HAP-1 (cell line): ENCODE data around the gene C3orf33.

ENCODE experiments used
- DNase-seq, 2 experiments: peaks; one replicate each; pipeline ENCODE4 v3.0.0-alpha.2; 2016 to 2020; ENCODE audit warnings: low spot score in 2 of 2
- H3K27me3 ChIP-seq: fragments of 250-450 bp; sonication (Bioruptor Pico); 2 replicates; pipeline ENCODE4 v1.5.1; 2020; ENCODE audit warnings: low read depth, mild to moderate bottlenecking, moderate library complexity
- H3K36me3 ChIP-seq: fragments of 250-450 bp; sonication (Bioruptor Pico); replicated peaks from 2 replicates; pipeline ENCODE4 v1.5.1; 2020; ENCODE audit warnings: mild to moderate bottlenecking
- H3K4me1 ChIP-seq: fragments of 250-450 bp; sonication (Bioruptor Pico); 2 replicates; pipeline ENCODE4 v1.5.1; 2020; ENCODE audit warnings: mild to moderate bottlenecking
- H3K4me3 ChIP-seq: fragments of 250-450 bp; sonication (Bioruptor Pico); 2 replicates; pipeline ENCODE4 v1.5.1; 2020; ENCODE audit warnings: mild to moderate bottlenecking, moderate library complexity
- H3K9me3 ChIP-seq: fragments of 250-450 bp; sonication (Bioruptor Pico); 2 replicates; pipeline ENCODE4 v1.5.1; 2020; ENCODE audit warnings: mild to moderate bottlenecking, moderate library complexity
- in situ Hi-C: fragments of 300-500 bp; cut with MboI; formaldehyde crosslinking; loops from 3 replicates; pipeline ENCODE4 v1.14.3; 2020; ENCODE audit warnings: low sequenced_read_pairs, inconsistent platforms, mixed read lengths

The C3orf33 gene

DNA sequence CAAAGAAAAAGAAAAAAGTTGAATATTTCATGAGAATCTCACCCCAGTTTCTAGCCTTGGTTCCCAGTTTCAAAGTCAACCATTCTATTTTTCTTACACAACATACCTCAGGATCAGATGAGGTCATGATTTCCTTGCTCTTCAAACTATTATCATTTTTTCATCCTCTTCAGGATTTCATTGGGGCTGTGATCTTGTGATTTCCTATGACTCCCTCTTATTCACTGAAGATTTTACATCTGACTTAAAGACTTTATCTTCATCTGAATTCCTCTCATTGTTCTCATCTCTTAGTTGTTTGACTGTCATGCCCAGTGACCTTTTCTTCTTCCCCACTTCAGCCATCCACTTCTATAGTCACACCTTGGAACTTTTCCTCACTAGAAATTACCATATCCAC is 3.1 kb upstream of the C3orf33 start:
- H3K27me3 ChIP-seq: no peaks in the 10 kb centered on the region
- no peak for DNase-seq
- in situ Hi-C loops: no loop called here
- H3K4me3 ChIP-seq: no peak overlapping the region
- H3K9me3 ChIP-seq: no peaks in the 10 kb centered on the region
- no peaks in the 10 kb centered on the region for H3K36me3 ChIP-seq
- peaks cover 12% of the 10 kb centered on the region for H3K4me1 ChIP-seq

DNA sequence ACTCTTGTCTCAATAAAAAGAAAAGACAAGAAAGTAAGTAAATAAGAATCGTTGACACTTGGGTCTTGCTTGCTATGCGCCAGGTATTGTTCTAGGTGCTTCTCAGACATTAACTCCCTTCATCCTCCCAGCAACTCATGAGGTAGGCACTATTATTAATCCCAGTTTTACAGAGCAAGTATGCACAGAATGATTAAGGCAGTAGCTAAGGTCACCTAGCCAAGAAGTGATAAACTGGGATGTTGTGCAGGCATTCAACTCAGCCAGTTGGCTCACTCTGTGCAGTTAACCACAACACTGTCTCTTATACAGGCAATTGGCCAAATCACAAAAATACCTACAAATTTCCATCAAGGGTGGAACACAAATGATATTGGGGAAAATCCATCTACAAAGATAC is 1.7 kb upstream of the C3orf33 start:
- peaks cover 12% of the 10 kb centered on the region for H3K4me1 ChIP-seq
- DNase-seq: no peak
- in situ Hi-C loops: no loop called here
- H3K36me3 ChIP-seq: no peaks in the 10 kb centered on the region
- H3K9me3 ChIP-seq: no peaks in the 10 kb centered on the region
- no peak overlapping the region for H3K4me3 ChIP-seq
- H3K27me3 ChIP-seq: no peaks in the 10 kb centered on the region

DNA sequence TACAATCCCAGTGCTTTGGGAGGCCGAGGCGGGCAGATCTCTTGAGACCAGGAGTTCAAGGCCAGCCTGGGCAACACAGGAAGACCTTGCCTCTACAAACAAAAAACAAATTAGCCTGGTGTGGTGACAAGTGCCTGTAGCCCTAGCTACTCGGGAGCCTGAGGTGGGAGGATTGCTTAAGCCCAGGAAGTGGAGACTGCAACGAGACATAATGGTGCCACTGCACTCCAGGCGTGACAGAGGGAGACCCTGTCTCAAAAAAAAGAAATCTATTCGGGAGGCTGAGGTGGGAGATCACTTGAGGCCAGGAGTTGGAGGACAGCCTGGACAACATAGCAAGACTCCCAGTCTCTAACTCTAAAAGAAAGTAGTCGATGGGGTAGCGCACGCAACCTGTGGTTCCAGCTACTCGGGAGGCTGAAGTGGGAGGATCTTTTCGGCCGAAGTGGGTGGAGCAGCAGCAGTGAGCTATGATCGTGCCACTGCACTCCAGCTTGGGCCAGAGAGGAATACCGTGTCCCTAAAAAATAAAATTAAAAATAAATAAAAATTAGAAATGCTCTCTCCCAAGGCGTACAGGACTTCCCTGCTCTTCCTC is 775 bp downstream of the C3orf33 start:
- peak in 1 of 2 experiments; percentile 66 for DNase-seq
- Histone ChIP-seq H3K36me3 (peaks cover 3% of the 10 kb centered on the region; the same call in 1 of the 2 replicates), H3K4me1 (peaks cover 21% of the 10 kb centered on the region), H3K27me3 (no peaks in the 10 kb centered on the region), H3K9me3 (no peaks in the 10 kb centered on the region), H3K4me3 (peak overlapping the region; percentile 71)
- in situ Hi-C loops: no loop called here

DNA sequence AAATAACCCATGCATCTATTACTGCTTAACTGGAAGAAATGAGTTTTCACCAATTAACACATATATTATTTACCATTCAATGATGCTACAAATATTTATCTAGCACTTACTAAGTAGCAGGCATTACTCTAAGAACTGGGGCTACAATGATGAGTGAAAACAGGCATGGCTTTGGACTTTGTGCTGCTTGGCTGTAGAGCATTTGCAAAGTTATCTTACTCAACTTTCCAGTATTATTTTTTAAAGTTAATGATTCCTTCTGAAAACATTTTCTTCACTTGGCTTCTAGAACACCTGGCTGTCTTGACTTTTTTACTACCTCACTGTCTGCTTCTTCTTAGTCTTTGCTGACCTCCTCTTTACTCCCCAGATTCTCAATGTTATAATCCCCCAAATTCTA is 1.8 kb downstream of the C3orf33 start:
- Histone ChIP-seq H3K36me3 (peaks cover 9% of the 10 kb centered on the region), H3K4me3 (no peak overlapping the region), H3K9me3 (no peaks in the 10 kb centered on the region), H3K27me3 (no peaks in the 10 kb centered on the region), H3K4me1 (peaks cover 21% of the 10 kb centered on the region)
- in situ Hi-C loops: no loop called here
- no peak for DNase-seq

DNA sequence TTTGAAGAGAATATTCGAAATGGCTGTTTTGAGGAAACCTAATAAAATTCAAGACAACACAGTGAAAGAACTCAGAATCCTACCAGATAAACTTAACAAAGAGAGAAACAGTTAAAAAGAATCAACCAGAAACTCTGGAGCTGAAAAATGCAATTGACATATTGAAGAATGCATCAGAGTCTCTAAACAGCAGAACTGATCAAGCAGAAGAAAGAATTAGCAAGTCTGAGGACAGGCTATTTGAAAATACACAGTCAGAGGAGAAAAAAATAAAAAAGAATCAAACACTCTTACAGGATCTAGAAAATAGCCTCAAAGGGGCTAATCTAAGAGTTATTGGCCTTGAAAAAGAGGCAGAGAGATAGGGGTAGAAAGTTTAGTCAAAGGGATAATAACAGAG is 13.5 kb downstream of the C3orf33 start:
- in situ Hi-C loops: no loop called here
- Histone ChIP-seq H3K9me3 (no peaks in the 10 kb centered on the region), H3K4me3 (no peak overlapping the region), H3K27me3 (no peaks in the 10 kb centered on the region), H3K36me3 (no peaks in the 10 kb centered on the region; the same call in 1 of the 2 replicates), H3K4me1 (no peaks in the 10 kb centered on the region)
- DNase-seq: no peak

DNA sequence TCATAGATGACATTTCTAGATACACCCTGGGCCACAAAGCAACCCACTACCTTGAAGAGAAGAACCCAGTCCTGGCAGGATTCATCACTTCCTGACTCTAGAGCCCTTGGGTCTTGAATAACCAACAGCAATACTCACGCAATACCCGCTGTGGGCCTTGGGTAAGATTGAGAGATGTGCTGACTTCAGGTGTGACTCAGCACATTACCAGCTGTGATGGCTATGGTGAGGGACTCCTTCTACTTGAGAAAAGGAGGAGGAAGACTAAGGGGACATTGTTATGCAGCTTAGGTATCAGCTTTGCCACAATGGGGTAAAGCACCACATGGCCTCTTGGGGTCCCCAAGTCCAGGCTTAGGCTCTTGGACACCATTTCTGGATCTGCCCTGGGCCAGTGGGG is 14.9 kb downstream of the C3orf33 start:
- DNase-seq: no peak
- Histone ChIP-seq H3K36me3 (no peaks in the 10 kb centered on the region; the same call in 1 of the 2 replicates), H3K27me3 (no peaks in the 10 kb centered on the region), H3K9me3 (no peaks in the 10 kb centered on the region), H3K4me1 (no peaks in the 10 kb centered on the region), H3K4me3 (no peak overlapping the region)
- in situ Hi-C loops: no loop called here

DNA sequence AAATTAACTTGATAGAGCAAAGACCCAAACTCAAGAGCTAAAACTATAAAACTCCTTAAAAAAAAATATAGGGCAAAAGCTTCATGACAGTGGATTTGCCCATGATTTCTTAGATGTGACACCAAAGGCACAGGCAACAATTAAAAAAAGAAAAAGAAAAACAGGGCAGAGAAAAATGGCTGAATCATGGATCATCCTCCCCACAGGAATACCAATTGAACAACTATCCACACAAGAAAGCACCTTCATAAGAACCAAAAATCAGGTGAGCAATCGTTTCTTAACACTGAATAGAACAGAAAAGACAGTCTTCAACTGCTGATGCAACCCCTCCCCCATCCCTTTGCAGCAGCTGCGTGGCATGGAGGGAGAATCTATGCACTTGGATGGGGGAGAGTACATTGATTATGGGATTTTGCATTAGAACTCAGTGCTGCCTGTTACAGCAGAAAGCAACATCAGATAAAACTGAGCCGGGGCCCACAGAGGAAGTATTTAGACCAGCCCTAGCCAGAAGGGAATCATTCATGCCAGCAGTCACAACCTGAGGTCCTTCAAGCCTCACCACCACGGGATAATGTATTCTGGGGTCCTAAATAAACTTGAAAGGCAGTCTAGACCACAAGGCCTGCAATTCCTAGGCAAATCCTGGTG is 15.7 kb downstream of the C3orf33 start:
- in situ Hi-C loops: no loop called here
- no peaks in the 10 kb centered on the region for H3K9me3 ChIP-seq
- H3K36me3 ChIP-seq: no peaks in the 10 kb centered on the region; the same call in 1 of the 2 replicates
- H3K4me1 ChIP-seq: no peaks in the 10 kb centered on the region
- no peak for DNase-seq
- no peaks in the 10 kb centered on the region for H3K27me3 ChIP-seq
- H3K4me3 ChIP-seq: no peak overlapping the region

DNA sequence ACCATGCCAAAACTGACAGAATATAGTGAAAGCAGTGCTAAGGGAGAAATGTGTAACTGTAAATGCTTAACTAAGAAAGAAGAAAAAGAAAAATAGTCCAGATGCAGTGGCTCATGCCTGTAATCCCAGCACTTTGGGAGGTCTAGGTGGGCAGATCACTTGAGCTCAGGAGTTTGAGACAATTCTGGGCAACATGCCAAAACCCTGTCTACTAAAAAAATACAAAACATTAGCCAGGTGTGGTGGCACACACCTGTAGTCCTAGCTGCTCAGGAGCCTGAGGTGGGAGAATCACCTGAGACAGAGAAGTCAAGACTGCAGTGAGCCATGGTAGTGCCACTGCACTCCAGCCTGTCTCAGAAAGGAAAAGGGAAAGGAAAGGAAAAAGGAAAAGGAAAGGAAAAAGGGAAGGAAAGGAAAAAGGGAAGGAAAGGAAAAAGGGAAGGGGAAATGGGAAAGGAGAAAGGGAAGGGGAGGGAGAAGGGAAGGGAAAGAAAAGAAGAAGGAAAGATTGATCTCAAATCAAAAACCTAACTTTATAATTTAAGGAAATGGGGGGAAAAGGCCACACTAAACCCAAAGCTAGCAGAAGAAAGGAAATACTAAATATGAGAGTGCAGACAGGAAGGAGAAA is 20.3 kb downstream of the C3orf33 start:
- Histone ChIP-seq H3K27me3 (no peaks in the 10 kb centered on the region), H3K9me3 (peaks cover 5% of the 10 kb centered on the region; the same call in 1 of the 2 replicates), H3K36me3 (peaks cover 2% of the 10 kb centered on the region), H3K4me3 (no peak overlapping the region), H3K4me1 (no peaks in the 10 kb centered on the region)
- DNase-seq: no peak
- in situ Hi-C loops: no loop called here

DNA sequence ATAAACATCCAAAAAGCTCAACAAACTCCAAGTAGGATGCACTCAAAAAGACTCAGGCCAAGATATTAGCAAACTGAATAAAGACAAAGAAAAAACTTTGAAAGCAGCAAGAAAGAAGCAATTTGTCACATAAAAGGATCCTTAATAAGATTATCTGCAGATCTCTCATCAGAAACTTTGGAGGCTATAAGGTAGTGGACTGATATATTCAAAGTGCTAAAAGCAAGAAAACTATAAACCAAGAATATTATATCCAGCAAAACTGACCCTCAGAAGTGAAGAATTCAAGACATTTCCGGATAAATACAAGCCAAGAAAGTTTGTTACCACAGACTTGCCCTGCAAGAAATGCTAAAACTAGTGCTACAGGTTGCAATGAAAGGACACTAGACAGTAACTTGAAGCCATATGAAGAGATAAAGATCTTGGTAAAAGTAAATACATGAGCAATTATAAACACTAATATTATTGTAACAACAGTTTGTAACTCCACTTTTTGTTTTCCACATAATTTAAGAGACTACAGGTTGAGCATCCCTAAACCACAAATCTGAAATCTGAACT is 23.6 kb downstream of the C3orf33 start:
- no peaks in the 10 kb centered on the region for H3K27me3 ChIP-seq
- H3K9me3 ChIP-seq: peaks cover 5% of the 10 kb centered on the region; the same call in 1 of the 2 replicates
- peaks cover 2% of the 10 kb centered on the region; the same call in 1 of the 2 replicates for H3K36me3 ChIP-seq

DNA sequence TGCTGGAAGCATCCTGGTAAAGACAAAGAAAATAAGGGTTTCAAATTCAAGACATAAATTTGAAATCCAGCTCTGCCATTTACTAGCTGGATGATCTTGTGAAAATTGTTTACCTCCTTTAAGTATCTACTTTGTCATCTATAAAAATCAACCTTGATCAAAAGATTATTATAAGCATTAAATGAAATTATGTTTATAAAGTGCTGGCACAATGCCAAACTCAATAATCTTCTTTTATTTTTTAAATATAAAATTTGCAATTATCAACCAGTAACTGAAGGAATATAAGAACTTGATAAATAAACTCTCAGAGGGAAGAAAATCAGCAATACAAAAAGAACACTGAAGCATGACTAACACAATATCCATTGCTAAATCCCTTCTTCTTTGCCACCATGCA is 25.8 kb downstream of the C3orf33 start:
- in situ Hi-C loops: no loop called here
- Histone ChIP-seq H3K27me3 (no peaks in the 10 kb centered on the region), H3K4me3 (no peak overlapping the region), H3K36me3 (peaks cover 2% of the 10 kb centered on the region; the same call in 1 of the 2 replicates), H3K9me3 (peaks cover 5% of the 10 kb centered on the region; the same call in 1 of the 2 replicates), H3K4me1 (peaks cover 2% of the 10 kb centered on the region; the same call in 1 of the 2 replicates)
- DNase-seq: no peak

More for the DNA sequence above, 23.6 kb downstream of the C3orf33 start:
- no peak for DNase-seq
- Histone ChIP-seq H3K4me1 (peaks cover 2% of the 10 kb centered on the region; the same call in 1 of the 2 replicates), H3K4me3 (no peak overlapping the region)
- in situ Hi-C loops: no loop called here

DNA sequence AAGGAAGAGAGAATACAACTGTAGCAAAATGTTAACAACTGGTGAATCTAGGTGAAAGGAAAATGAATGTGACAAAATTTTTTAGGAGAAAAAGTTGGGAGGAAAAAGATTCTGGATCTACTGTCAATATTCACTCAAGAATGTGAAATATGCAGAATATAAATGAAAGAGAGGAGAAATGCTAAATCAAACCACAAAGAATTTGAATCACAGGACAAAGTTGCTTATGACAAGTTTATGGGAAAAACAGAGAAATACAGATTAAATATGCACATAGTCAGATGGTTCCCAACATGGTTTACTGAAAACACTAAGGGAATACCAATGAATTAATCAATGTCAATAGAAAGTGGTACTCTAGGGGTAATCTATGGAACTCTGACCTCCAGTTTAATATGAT is 27.6 kb downstream of the C3orf33 start:
- no peak for DNase-seq
- Histone ChIP-seq H3K4me3 (no peak overlapping the region), H3K36me3 (no peaks in the 10 kb centered on the region; the same call in 1 of the 2 replicates), H3K9me3 (peaks cover 5% of the 10 kb centered on the region; the same call in 1 of the 2 replicates), H3K4me1 (peaks cover 2% of the 10 kb centered on the region; the same call in 1 of the 2 replicates), H3K27me3 (no peaks in the 10 kb centered on the region)
- in situ Hi-C loops: no loop called here

DNA sequence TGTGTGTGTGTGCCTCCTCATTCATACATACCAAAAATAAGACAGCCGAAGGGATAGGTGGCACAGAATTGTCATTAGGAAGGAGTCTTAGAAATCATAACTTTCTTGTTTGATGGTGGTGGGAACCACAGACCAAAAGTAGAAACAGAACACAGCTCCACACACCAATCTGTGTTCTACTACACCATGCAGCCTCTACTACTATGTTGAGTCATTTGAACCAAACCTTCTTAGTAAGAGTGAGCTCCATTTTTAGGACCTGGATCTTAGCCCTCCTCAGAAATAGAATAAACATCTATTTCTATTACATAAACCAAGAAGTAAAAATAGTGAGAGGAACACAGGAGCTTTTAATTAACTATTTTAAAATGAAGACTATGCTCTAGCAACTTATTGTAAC is 33.3 kb downstream of the C3orf33 start:
- Histone ChIP-seq H3K4me1 (no peaks in the 10 kb centered on the region), H3K36me3 (0 out of 2 replicates have a peak, but pooled peaks cover 3% of the 10 kb centered on the region), H3K27me3 (no peaks in the 10 kb centered on the region), H3K9me3 (no peaks in the 10 kb centered on the region), H3K4me3 (no peak overlapping the region)
- no peak for DNase-seq
- in situ Hi-C loops: no loop called here

DNA sequence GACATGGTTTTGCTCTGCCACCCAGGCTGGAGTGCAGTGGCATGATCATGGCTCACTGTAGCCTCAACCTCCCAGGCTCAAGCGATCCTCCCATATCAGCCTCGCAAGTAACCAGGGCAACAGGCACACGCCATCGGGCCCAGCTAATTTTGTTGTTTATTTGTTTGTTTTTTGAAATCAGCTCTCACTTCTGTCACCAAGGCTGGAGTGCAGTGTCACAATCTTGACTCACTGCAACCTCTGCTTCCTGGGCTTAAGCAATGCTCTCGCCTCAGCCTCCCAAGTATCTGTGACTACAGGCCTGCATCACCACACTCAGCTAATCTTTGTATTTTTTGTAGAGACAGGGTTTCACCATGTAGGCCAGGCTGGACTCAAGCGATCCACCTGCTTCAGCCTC is 35.0 kb downstream of the C3orf33 start:
- H3K4me3 ChIP-seq: no peak overlapping the region
- peaks cover 3% of the 10 kb centered on the region; the same call in 1 of the 2 replicates for H3K36me3 ChIP-seq
- in situ Hi-C loops: no loop called here
- no peaks in the 10 kb centered on the region for H3K9me3 ChIP-seq
- H3K27me3 ChIP-seq: no peaks in the 10 kb centered on the region
- no peak for DNase-seq
- H3K4me1 ChIP-seq: no peaks in the 10 kb centered on the region

DNA sequence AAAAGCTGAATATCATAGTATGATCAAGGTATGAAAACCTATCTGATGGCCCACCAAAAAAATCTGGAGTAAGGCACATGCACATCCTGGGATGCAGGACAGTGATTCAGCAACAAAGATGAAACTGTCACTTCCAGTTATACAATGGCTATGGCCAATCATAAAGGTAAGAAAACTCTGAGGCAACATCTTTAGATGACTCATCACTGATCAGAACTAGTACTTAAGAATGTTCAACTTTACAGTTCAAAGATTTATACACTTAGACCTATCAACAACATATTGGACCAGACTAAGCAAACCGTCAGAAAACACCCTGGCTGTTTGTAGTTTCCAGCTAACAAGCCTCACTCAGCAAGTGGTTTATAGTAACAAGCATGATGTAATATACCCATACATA is 39.9 kb downstream of the C3orf33 start:
- in situ Hi-C loops: no loop called here
- no peaks in the 10 kb centered on the region for H3K27me3 ChIP-seq
- no peak overlapping the region for H3K4me3 ChIP-seq
- H3K36me3 ChIP-seq: peaks cover 7% of the 10 kb centered on the region; the same call in 1 of the 2 replicates
- no peaks in the 10 kb centered on the region for H3K9me3 ChIP-seq
- H3K4me1 ChIP-seq: 0 out of 2 replicates have a peak, but pooled peaks cover 3% of the 10 kb centered on the region
- no peak for DNase-seq
